Tibial nerve (tissue), 3 donors: ENCODE results near the gene DDTL.

Experiments
- CTCF ChIP-seq, 5 experiments: fragments of 200-600 bp in 3 of 5; fragments of 450-650 bp in 2 of 5; sonication (generic) in 3 of 5; IDR thresholded peaks; one replicate each; pipeline ENCODE4 v1.5.1; 2016 to 2019; ENCODE audit warnings: antibody characterized with exemption in 5 of 5, mild to moderate bottlenecking in 3 of 5, moderate library complexity in 2 of 5
- POLR2A ChIP-seq, 2 donors: fragments of 450-650 bp; IDR thresholded peaks; one replicate each; pipeline ENCODE4 v1.6.1; 2017; ENCODE audit warnings: antibody characterized with exemption in 2 of 2, mild to moderate bottlenecking in 2 of 2, moderate library complexity in 2 of 2

- TF ChIP-seq CTCF (IDR thresholded peaks at IDR 0.05) = no peak
- TF ChIP-seq POLR2A (IDR thresholded peaks at IDR 0.05) = no peak
Observed at GRCh38 chr22:24008381-24009226, 41.9 kb downstream of the DDTL start.
